ENCODE measurements around the gene CIAO3. TPM values are rescaled to one million over a fixed set of nuclear protein-coding genes. Genes with fewer than 3 reads are reported as not detected.

The CIAO3 gene
- total RNA-seq, 2 experiments from 2014 or later = 33.4 to 34.5 TPM

DNA sequence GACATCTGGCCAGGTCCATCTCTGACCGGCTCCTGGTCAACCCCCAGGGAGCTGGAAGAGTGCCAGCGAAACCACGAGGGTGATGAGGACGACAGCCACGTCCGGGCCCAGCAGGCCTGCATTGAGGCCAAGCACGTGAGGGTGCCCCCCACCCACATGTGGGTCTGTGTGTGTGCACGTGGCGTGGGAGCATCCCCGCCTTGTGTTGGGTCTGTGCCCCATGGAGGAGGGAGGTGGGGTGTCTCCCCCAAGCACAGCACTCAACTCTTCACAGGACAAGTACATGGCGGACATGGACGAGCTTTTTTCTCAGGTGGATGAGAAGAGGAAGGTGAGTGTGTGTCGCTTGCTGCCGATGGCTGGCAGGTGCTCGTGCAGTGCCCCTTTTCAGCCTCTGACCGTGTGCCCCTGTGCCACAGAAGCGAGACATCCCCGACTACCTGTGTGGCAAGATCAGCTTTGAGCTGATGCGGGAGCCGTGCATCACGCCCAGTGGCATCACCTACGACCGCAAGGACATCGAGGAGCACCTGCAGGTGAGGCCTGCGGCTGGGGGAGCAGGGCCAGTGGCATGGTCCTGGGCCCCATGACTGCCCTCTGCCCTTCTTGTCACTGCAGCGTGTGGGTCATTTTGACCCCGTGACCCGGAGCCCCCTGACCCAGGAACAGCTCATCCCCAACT lies 58.9 kb downstream of the CIAO3 start:
- ChIA-PET POLR2A (interaction anchor here (0.6 to 1.0 kb wide), 2 partner anchors 33 to 122 kb away, joined by 3 read pairs; partner anchors contain the start of gene WDR90), CTCF (interaction anchor here (1.0 to 6.1 kb wide), 5 partner anchors 8 to 46 kb away, joined by 3 to 25 read pairs (median 5); partner anchors contain the start of genes METTL26, RHOT2 and WDR24)

DNA sequence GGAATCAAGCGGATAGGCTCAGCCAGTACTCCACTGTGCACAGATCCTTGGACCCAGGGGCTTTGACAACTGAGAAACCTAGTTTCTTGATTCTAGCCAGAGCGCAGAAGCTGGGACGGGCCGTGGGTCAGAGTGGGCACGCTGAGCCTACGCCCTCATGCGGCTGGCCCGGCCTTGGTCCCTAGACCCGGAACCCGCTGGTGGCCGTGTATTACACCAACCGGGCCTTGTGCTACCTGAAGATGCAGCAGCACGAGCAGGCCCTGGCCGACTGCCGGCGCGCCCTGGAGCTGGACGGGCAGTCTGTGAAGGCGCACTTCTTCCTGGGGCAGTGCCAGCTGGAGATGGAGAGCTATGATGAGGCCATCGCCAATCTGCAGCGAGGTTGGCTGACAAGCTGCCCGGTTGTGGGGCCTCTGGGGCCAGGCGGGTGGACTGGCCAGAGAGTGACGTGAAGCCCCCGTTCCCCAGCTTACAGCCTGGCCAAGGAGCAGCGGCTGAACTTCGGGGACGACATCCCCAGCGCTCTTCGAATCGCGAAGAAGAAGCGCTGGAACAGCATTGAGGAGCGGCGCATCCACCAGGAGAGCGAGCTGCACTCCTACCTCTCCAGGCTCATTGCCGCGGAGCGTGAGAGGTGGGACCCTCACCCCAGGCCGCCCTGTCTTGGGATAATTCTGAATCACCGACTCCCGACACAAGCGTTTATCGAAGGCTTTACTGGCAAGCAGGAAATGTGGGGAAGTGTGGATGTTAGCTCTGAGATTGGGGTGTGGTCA lies 59.6 kb downstream of the CIAO3 start:
- ChIA-PET POLR2A (interaction anchor here (0.6 to 1.3 kb wide), 2 partner anchors 8 to 122 kb away, joined by 3 to 4 read pairs; no protein-coding TSS in a partner anchor), CTCF (interaction anchor here (1.2 to 6.1 kb wide), 5 partner anchors 9 to 104 kb away, joined by 4 to 25 read pairs (median 5); partner anchors contain the start of genes METTL26, RHOT2 and WDR24)

DNA sequence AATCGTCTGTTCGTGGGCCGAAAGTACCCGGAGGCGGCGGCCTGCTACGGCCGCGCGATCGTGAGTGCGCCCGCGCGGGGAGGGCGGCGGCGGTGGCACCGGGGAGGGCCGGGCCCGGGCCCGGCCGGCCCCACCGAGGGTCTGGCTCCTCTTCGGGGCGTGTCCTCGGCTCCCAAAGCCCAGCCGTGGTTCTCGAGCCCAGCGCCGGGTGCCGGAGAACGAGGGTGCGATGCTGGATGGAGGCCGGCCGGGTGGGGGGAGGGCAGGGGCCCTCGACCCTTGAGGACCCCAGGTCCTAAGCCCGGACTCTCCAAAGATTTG lies 60.2 kb downstream of the CIAO3 start:
- ChIA-PET POLR2A (interaction anchor here (1.0 to 1.3 kb wide), 2 partner anchors 9 to 44 kb away, joined by 4 read pairs; partner anchors contain the start of gene METTL26), CTCF (interaction anchor here (1.2 to 6.1 kb wide), 5 partner anchors 9 to 105 kb away, joined by 4 to 25 read pairs (median 5); partner anchors contain the start of genes METTL26, RHOT2 and WDR24)

DNA sequence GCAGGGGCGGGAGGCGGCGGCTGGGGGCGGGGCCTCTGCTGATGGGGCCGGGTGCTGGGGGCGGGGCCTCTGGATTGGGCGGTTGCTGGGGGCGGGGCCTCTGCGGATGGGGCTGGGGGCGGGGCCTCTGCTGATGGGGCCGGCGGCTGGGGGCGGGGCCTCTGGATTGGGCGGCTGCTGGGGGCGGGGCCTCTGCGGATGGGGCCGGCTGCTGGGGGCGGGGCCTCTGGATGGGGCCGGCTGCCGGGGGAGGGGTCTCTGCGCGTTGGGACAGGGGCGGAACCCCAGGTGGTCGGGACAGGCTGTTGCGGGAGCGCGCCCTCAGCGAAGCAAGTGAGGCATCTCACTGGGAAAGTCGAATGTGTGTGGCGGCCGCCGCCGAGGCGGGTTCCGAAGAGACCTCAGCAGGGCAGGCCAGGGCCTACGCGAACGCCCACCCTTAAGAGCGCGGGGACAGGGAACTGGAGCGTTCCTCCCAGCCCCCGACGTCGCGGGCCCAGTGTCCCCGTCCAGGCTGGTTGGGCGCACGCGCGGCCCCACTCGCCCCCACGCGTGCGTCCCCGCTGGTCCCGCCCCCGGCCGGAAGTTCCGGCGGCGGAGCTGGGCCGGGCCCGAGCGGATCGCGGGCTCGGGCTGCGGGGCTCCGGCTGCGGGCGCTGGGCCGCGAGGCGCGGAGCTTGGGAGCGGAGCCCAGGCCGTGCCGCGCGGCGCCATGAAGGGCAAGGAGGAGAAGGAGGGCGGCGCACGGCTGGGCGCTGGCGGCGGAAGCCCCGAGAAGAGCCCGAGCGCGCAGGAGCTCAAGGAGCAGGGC lies 60.8 kb downstream of the CIAO3 start, which contains the start of gene STUB1:
STUB1 (plus strand) TSS at position 597 of the 811 bp plus-strand sequence; CDS start at position 713, 116 bp downstream.
- POLR2A ChIA-PET = interaction anchor here (1.0 to 1.3 kb wide), 4 partner anchors 10 to 44 kb away, joined by 3 to 4 read pairs (median 4); partner anchors contain the start of genes ANTKMT and METTL26
- CTCF ChIA-PET = interaction anchor here (1.4 to 6.1 kb wide), 4 partner anchors 12 to 105 kb away, joined by 4 to 25 read pairs (median 4); partner anchors contain the start of genes METTL26 and RHOT2

Other genes with a start within 250 kb of the CIAO3 start
- gene CAPN15, start 213.3 kb downstream of the CIAO3 start, total RNA-seq = 100 to 1,000 TPM; 107 to 108 TPM
- not detected for gene PRR35, start 180.6 kb downstream of the CIAO3 start, total RNA-seq
- under 1 TPM; 0.25 to 0.27 TPM for gene NHLRC4, start 174.0 kb downstream of the CIAO3 start, total RNA-seq
- gene PIGQ, start 171.0 kb downstream of the CIAO3 start, total RNA-seq = 10 to 100 TPM; 46.7 to 50.8 TPM
- 10 to 100 TPM in 1 of 2 experiments, 1 to 10 TPM in 1; 8.9 to 11.1 TPM for gene RAB40C, start 150.9 kb downstream of the CIAO3 start, total RNA-seq
- under 1 TPM; 0.15 to 0.19 TPM for gene WFIKKN1, start 110.0 kb downstream of the CIAO3 start, total RNA-seq
- gene METTL26, start 104.7 kb downstream of the CIAO3 start, total RNA-seq = 100 to 1,000 TPM; 136 to 137 TPM
- 10 to 100 TPM; 63.5 to 73.0 TPM for gene MCRIP2, start 99.2 kb downstream of the CIAO3 start, total RNA-seq
- gene WDR90, start 91.6 kb downstream of the CIAO3 start, total RNA-seq = 10 to 100 TPM; 87.3 to 89.6 TPM
- gene RHOT2, start 72.9 kb downstream of the CIAO3 start, total RNA-seq = 100 to 1,000 TPM; 136 to 147 TPM
- gene RHBDL1, start 65.3 kb downstream of the CIAO3 start, total RNA-seq = under 1 TPM; 0.48 to 0.63 TPM
- gene STUB1, start 60.6 kb downstream of the CIAO3 start, total RNA-seq = 100 to 1,000 TPM; 100 to 106 TPM
- 10 to 100 TPM; 48.7 to 49.3 TPM for gene JMJD8, start 56.7 kb downstream of the CIAO3 start, total RNA-seq
- gene WDR24, start 50.6 kb downstream of the CIAO3 start, total RNA-seq = 10 to 100 TPM; 22.0 to 23.6 TPM
- 1 to 10 TPM; 4.1 to 5.7 TPM for gene FBXL16, start 35.2 kb downstream of the CIAO3 start, total RNA-seq
- gene METRN, start 25.9 kb downstream of the CIAO3 start, total RNA-seq = 10 to 100 TPM; 35.3 to 37.7 TPM
- gene ANTKMT, start 19.9 kb downstream of the CIAO3 start, total RNA-seq = 10 to 100 TPM; 69.1 to 69.9 TPM
- gene CCDC78, start 14.6 kb downstream of the CIAO3 start, total RNA-seq = 1 to 10 TPM; 8.6 TPM
- gene HAGHL, start 13.9 kb downstream of the CIAO3 start, total RNA-seq = 10 to 100 TPM; 29.0 to 31.5 TPM
- gene MSLN, start 19.7 kb upstream of the CIAO3 start, total RNA-seq = not detected
- gene RPUSD1, start 47.4 kb upstream of the CIAO3 start, total RNA-seq = 10 to 100 TPM; 40.6 to 44.4 TPM
- 100 to 1,000 TPM; 122 to 128 TPM for gene CHTF18, start 47.6 kb upstream of the CIAO3 start, total RNA-seq
- not detected for gene GNG13, start 59.7 kb upstream of the CIAO3 start, total RNA-seq
- 1 to 10 TPM; 7.7 to 7.8 TPM for gene LMF1, start 230.0 kb upstream of the CIAO3 start, total RNA-seq
- gene SOX8, start 240.8 kb upstream of the CIAO3 start, total RNA-seq = under 1 TPM; 0.61 to 0.63 TPM